Measurements from ENCODE around the gene HLA-DOA. TPM values are rescaled to one million over a fixed set of nuclear protein-coding genes. Genes with fewer than 3 reads are reported as not detected.

Gene HLA-DOA
- total RNA-seq, 1 experiment from 2014 or later, result not detected

DNA sequence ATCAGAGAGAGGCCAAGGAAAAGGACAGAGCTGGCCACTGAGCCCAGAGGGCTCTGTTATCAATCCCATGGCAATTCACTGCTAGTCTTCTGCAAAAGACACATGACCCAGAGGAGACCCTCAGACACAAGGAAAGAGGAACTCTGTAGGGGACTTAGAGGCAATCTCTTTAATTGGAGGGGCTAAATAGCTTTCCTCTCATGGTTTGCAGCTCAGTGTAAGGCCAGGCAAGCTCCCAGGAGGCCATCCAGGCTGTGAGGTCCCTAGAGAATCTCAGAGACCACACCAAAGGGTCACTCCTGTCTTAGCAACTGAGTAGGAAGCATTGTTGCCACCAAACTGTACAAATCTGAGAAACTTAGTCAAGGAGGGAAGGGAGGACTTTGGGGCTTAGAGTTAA, 10.0 kb upstream of the HLA-DOA start:
- Histone ChIP-seq H3K4me3 (ENCODE audit: low read depth, low read length) (no peak overlapping the region), H3K4me1 (0 out of 2 replicates have a peak, but pooled peaks cover 3% of the 10 kb centered on the region), H3K27me3 (replicated peaks; ENCODE audit: control insufficient read depth, insufficient read depth, low read length) (no peaks in the 10 kb centered on the region), H3K36me3 (ENCODE audit: control insufficient read depth, insufficient read depth, low read length) (no peaks in the 10 kb centered on the region), H3K9me3 (no peaks in the 10 kb centered on the region)
- H3K4me1 Mint-ChIP-seq (ENCODE audit: low read depth, unreplicated experiment), result no peaks in the 10 kb centered on the region
- H3K4me3 Mint-ChIP-seq (ENCODE audit: unreplicated experiment), result no peak overlapping the region
- no peaks in the 10 kb centered on the region for H3K36me3 Mint-ChIP-seq (ENCODE audit: insufficient read depth, unreplicated experiment)
- H3K27ac Mint-ChIP-seq (ENCODE audit: unreplicated experiment), result no peak overlapping the region
- TF ChIP-seq CTCF (IDR thresholded peaks at IDR 0.05; ENCODE audit: insufficient read depth in 1 of 2, low read depth in 1 of 2, low read length in 1 of 2, severe bottlenecking in 1 of 2, unreplicated experiment in 1 of 2), result no peak
- BruUV-seq (replicated peaks), result no TSS peak
- H3K9me3 Mint-ChIP-seq (ENCODE audit: unreplicated experiment), result no peaks in the 10 kb centered on the region
- no peak for DNase-seq
- ChIA-PET POLR2A (no interaction called here), CTCF (no interaction called here)
- intact Hi-C loops (cut with micrococcal nuclease; ENCODE audit: unreplicated experiment), result no loop called here
- H3K27me3 Mint-ChIP-seq (ENCODE audit: insufficient read depth, unreplicated experiment), result peaks cover 11% of the 10 kb centered on the region

- TF ChIP-seq CTCF (IDR thresholded peaks at IDR 0.05; ENCODE audit: insufficient read depth in 1 of 2, low read depth in 1 of 2, low read length in 1 of 2, severe bottlenecking in 1 of 2, unreplicated experiment in 1 of 2), result no peak
- ChIA-PET CTCF (no interaction called here), POLR2A (no interaction called here)
- 0 out of 2 replicates have a peak, but pooled peaks cover 3% of the 10 kb centered on the region for H3K4me1 ChIP-seq
- no peaks in the 10 kb centered on the region for H3K36me3 ChIP-seq (ENCODE audit: control insufficient read depth, insufficient read depth, low read length)
- intact Hi-C loops (cut with micrococcal nuclease; ENCODE audit: unreplicated experiment), result no loop called here
- Mint-ChIP-seq H3K36me3 (ENCODE audit: insufficient read depth, unreplicated experiment) (no peaks in the 10 kb centered on the region), H3K9me3 (ENCODE audit: unreplicated experiment) (no peaks in the 10 kb centered on the region), H3K4me3 (ENCODE audit: unreplicated experiment) (no peak overlapping the region), H3K4me1 (ENCODE audit: low read depth, unreplicated experiment) (no peaks in the 10 kb centered on the region), H3K27me3 (ENCODE audit: insufficient read depth, unreplicated experiment) (peaks cover 11% of the 10 kb centered on the region), H3K27ac (ENCODE audit: unreplicated experiment) (no peak overlapping the region)
- no peaks in the 10 kb centered on the region for H3K27me3 ChIP-seq (replicated peaks; ENCODE audit: control insufficient read depth, insufficient read depth, low read length)
- no peak for DNase-seq
- H3K9me3 ChIP-seq, result no peaks in the 10 kb centered on the region
- BruUV-seq (replicated peaks), result no TSS peak
- no peak overlapping the region for H3K4me3 ChIP-seq (ENCODE audit: low read depth, low read length)
Observed at GRCh38 chr6:33018904-33019303, 9.5 kb upstream of the HLA-DOA start.

- H3K4me3 Mint-ChIP-seq (ENCODE audit: unreplicated experiment), result no peak overlapping the region
- Histone ChIP-seq H3K9me3 (no peaks in the 10 kb centered on the region), H3K36me3 (ENCODE audit: control insufficient read depth, insufficient read depth, low read length) (no peaks in the 10 kb centered on the region), H3K4me1 (0 out of 2 replicates have a peak, but pooled peaks cover 3% of the 10 kb centered on the region), H3K27me3 (replicated peaks; ENCODE audit: control insufficient read depth, insufficient read depth, low read length) (no peaks in the 10 kb centered on the region), H3K4me3 (ENCODE audit: low read depth, low read length) (no peak overlapping the region)
- intact Hi-C loops (cut with micrococcal nuclease; ENCODE audit: unreplicated experiment), result no loop called here
- H3K9me3 Mint-ChIP-seq (ENCODE audit: unreplicated experiment), result no peaks in the 10 kb centered on the region
- no peaks in the 10 kb centered on the region for H3K4me1 Mint-ChIP-seq (ENCODE audit: low read depth, unreplicated experiment)
- no peak for TF ChIP-seq CTCF (IDR thresholded peaks at IDR 0.05; ENCODE audit: insufficient read depth in 1 of 2, low read depth in 1 of 2, low read length in 1 of 2, severe bottlenecking in 1 of 2, unreplicated experiment in 1 of 2)
- H3K27me3 Mint-ChIP-seq (ENCODE audit: insufficient read depth, unreplicated experiment), result peaks cover 11% of the 10 kb centered on the region
- ChIA-PET CTCF (no interaction called here), POLR2A (no interaction called here)
- H3K36me3 Mint-ChIP-seq (ENCODE audit: insufficient read depth, unreplicated experiment), result no peaks in the 10 kb centered on the region
- DNase-seq, result no peak
- H3K27ac Mint-ChIP-seq (ENCODE audit: unreplicated experiment), result no peak overlapping the region
- no TSS peak for BruUV-seq (replicated peaks)
Observed at GRCh38 chr6:33018418-33018817, 9.0 kb upstream of the HLA-DOA start.

Measured in Caco-2 (cell line).